Chondrocyte (in vitro differentiated cells): ENCODE data around the gene SYNE2. TPM values are rescaled to one million over a fixed set of nuclear protein-coding genes. Genes with fewer than 3 reads are reported as not detected.
"Not testable (repeated sequence)": the region's sequence is repeated elsewhere in the genome, so short reads cannot be mapped to it uniquely, and the experiment has no call there.

Experiments
- DNase-seq: peaks from one replicate; pipeline ENCODE4 v3.0.0; 2021; ENCODE audit warnings: mixed read lengths, low spot score
- H3K27ac Mint-ChIP-seq: one replicate; pipeline ENCODE4 v1.8.0; 2021; ENCODE audit warnings: mild to moderate bottlenecking, moderate library complexity, mixed read lengths; ENCODE audit not compliant: unreplicated experiment
- H3K27me3 Mint-ChIP-seq: 2 replicates; pipeline ENCODE4 v1.8.0; 2021; ENCODE audit warnings: low read depth, mixed read lengths
- H3K36me3 Mint-ChIP-seq: 2 replicates; pipeline ENCODE4 v1.8.0; 2021; ENCODE audit warnings: low read depth, mixed read lengths
- H3K4me1 Mint-ChIP-seq: 2 replicates; pipeline ENCODE4 v1.8.0; 2021; ENCODE audit warnings: low read depth, mild to moderate bottlenecking, mixed read lengths
- H3K4me3 Mint-ChIP-seq: one replicate; pipeline ENCODE4 v1.8.0; 2021; ENCODE audit warnings: mild to moderate bottlenecking, moderate library complexity, mixed read lengths; ENCODE audit not compliant: unreplicated experiment
- H3K9me3 Mint-ChIP-seq: 2 replicates; pipeline ENCODE4 v1.8.0; 2021; ENCODE audit warnings: low read depth, mixed read lengths
- CTCF ChIP-seq: fragments of 200-600 bp; sonication (generic); IDR thresholded peaks from 2 replicates; pipeline ENCODE4 v1.5.0; 2021; ENCODE audit warnings: antibody characterized with exemption, mild to moderate bottlenecking, moderate library complexity
- total RNA-seq: library from RNA; stranded (reverse); gene quantifications from 3 replicates; pipeline ENCODE4 v1.2.1, GENCODE V29; 2021

Gene SYNE2
- total RNA-seq, 1 donor from 2014 or later, result 13.6 TPM

- Mint-ChIP-seq H3K9me3 (no peaks in the 10 kb centered on the region), H3K36me3 (no peaks in the 10 kb centered on the region), H3K27me3 (no peaks in the 10 kb centered on the region), H3K27ac (no peak overlapping the region), H3K4me1 (peaks cover 15% of the 10 kb centered on the region), H3K4me3 (no peak overlapping the region)
- no peak for DNase-seq
- no peak for TF ChIP-seq CTCF
Observed at GRCh38 chr14:63855281-63855680, 2.5 kb downstream of the SYNE2 start.

- no peak for TF ChIP-seq CTCF
Observed at GRCh38 chr14:63857466-63858030, 4.7 kb downstream of the SYNE2 start.

GRCh38 chr14:63860146-63860545 lies 7.3 kb downstream of the SYNE2 start:
- no peak for DNase-seq
- Mint-ChIP-seq H3K4me1 (peaks cover 7% of the 10 kb centered on the region), H3K36me3 (no peaks in the 10 kb centered on the region), H3K27me3 (no peaks in the 10 kb centered on the region), H3K9me3 (no peaks in the 10 kb centered on the region), H3K27ac (no peak overlapping the region), H3K4me3 (no peak overlapping the region)
- no peak for TF ChIP-seq CTCF

More at GRCh38 chr14:63857466-63858030, 4.7 kb downstream of the SYNE2 start:
- no peak overlapping the region for H3K4me3 Mint-ChIP-seq
- no peak overlapping the region for H3K27ac Mint-ChIP-seq
- no peak for DNase-seq
- H3K36me3 Mint-ChIP-seq, result no peaks in the 10 kb centered on the region
- no peaks in the 10 kb centered on the region for H3K9me3 Mint-ChIP-seq
- peaks cover 11% of the 10 kb centered on the region for H3K4me1 Mint-ChIP-seq
- H3K27me3 Mint-ChIP-seq, result no peaks in the 10 kb centered on the region

GRCh38 chr14:63862163-63862562 lies 9.4 kb downstream of the SYNE2 start:
- Mint-ChIP-seq H3K27me3 (no peaks in the 10 kb centered on the region), H3K4me3 (no peak overlapping the region), H3K4me1 (peaks cover 12% of the 10 kb centered on the region), H3K27ac (no peak overlapping the region), H3K9me3 (no peaks in the 10 kb centered on the region), H3K36me3 (no peaks in the 10 kb centered on the region)
- DNase-seq, result no peak
- TF ChIP-seq CTCF, result no peak

- TF ChIP-seq CTCF, result no peak
- Mint-ChIP-seq H3K36me3 (no peaks in the 10 kb centered on the region), H3K27ac (no peak overlapping the region)
Observed at GRCh38 chr14:63863004-63863403, 10.2 kb downstream of the SYNE2 start.

GRCh38 chr14:63864775-63865174 lies 12.0 kb downstream of the SYNE2 start:
- Mint-ChIP-seq H3K27ac (peak overlapping the region; percentile 22), H3K4me1 (peaks cover 12% of the 10 kb centered on the region), H3K4me3 (peak overlapping the region; percentile 12)
- not testable (repeated sequence) for DNase-seq, H3K27me3 Mint-ChIP-seq, H3K36me3 Mint-ChIP-seq, H3K9me3 Mint-ChIP-seq

More at GRCh38 chr14:63863004-63863403, 10.2 kb downstream of the SYNE2 start:
- Mint-ChIP-seq H3K4me1 (peaks cover 12% of the 10 kb centered on the region), H3K27me3 (no peaks in the 10 kb centered on the region), H3K4me3 (no peak overlapping the region), H3K9me3 (no peaks in the 10 kb centered on the region)
- no peak for DNase-seq
